Stimulated activated naive CD4-positive, alpha-beta T cell treated with Interleukin-2 at 50 U/mL for 16 hours (primary cell): Measurements from ENCODE around the gene COL1A2.

ENCODE experiments used
- DNase-seq: peaks from one replicate; lab custom pipeline; 2025; lab: John Stamatoyannopoulos, UW

The COL1A2 gene

DNA sequence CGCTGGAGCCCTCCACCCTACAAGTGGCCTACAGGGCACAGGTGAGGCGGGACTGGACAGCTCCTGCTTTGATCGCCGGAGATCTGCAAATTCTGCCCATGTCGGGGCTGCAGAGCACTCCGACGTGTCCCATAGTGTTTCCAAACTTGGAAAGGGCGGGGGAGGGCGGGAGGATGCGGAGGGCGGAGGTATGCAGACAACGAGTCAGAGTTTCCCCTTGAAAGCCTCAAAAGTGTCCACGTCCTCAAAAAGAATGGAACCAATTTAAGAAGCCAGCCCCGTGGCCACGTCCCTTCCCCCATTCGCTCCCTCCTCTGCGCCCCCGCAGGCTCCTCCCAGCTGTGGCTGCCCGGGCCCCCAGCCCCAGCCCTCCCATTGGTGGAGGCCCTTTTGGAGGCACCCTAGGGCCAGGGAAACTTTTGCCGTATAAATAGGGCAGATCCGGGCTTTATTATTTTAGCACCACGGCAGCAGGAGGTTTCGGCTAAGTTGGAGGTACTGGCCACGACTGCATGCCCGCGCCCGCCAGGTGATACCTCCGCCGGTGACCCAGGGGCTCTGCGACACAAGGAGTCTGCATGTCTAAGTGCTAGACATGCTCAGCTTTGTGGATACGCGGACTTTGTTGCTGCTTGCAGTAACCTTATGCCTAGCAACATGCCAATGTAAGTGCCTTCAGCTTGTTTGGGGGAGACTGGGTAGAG, at the start of gene COL1A2:
Gene COL1A2, plus strand, starts transcription at position 459 of the 704 bp plus-strand sequence. Its CDS starts 137 bp downstream, at position 596.
- DNase-seq, result no peak

DNA sequence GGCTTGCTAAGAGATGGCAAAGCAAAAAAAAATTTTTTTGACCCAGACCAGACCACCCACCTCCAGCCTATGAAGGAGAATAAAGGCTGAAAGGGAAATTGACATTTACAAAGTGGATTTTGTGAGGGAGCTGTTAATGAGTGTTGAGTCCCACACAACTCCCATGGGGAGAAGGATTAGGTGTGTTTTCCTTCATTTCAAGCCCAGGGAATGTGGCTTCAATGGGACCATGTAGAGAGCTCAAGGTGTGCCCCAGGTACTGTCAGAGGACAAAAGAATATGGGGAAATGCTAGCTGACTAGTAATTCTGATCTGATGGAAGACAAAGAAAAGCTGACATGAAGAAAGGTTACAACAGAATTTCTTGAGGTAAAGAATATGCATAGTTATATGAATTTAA, 48.8 kb upstream of the COL1A2 start:
- no peak for DNase-seq

DNA sequence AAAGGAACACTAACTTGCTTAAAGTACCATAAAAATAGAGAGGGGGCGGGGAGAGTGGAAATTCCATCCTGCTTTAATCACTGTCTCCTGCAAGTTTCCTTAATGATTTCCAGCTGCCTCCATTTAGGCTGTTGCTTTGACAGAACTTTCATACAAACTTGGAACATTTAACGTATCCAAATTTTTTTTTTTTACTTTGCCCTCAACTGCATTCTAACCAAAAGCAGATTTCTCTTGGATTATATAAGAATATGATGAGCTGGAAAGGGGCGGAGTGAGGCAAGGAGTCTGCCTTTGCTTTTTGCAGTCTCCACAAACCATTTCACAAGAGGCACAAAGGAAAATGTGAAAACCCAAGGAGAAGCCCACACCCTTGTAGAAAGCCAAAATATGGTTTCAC, 46.6 kb upstream of the COL1A2 start:
- no peak for DNase-seq

DNA sequence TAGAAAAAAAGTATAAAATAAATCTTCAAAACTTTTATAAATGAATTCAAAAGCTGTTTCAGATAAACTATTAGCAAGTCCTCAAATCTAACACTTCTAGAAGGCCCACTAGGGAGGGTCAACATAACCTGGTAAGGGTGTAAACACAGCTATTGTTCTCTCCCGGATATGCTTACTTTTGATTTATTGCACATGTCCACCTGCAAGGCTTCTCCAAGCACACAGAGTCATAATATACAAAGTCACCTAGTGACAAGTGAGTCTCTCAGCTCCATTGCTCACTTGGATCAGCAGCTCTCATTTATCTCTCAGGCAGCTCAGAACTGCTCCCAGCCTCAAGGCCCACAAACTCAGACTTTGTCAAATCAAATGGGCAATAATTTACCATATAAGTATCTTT, 44.0 kb upstream of the COL1A2 start:
- DNase-seq, result no peak

DNA sequence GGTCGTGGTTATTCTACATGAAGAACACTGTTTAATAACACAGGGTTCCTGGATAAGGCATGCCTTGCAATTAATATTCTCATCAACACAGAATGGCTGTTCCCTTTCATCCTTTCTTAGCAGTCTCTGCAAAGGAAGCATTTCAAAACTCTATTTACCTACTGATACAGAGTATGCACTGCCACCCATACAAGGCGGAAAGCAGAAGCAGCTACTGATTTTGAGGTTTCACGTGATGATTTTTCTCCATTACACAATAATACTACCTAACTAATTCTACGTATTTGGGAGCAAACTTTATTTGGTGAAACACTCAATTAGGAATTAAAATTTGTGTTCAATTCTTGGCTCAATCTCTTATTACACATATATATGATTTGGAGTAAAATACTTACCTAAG, 43.0 kb upstream of the COL1A2 start:
- no peak for DNase-seq

DNA sequence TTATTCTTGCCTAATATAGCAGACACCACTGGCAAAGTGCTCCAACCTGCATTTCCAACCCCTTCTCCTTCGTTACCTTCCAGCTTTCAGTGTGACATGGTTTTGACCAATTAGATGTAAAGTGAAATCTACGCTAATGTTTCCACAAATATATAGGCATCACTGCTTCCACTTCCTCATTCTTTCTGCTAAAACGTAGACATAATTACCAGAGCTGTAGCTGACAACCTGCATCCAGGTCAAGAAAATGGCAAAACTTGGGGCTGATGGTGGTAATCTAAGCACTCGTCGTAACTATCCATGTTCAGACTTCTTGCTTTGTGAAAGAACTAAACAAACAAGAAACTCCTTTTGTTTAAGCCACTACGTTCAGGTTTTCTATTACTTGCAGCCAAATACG, 41.8 kb upstream of the COL1A2 start:
- no peak for DNase-seq

DNA sequence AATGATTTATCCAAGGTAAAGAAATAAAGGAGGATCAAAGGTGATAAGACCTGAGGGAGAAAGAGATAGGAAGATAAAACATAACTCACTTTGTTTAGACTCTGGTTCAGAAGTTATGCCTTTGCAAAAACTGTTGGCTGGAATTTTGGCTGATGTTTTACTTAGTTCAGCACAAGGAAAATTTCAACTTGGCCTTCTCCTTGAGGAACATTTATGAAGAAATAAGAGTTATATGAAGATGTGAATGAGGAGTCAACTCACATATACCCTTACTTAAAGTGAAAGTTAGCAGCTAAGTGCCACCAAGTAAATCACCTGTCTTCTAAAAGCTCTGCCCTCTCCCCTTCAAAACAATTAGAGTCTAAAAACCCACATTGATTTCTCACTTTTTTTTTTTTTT, 39.7 kb upstream of the COL1A2 start:
- no peak for DNase-seq

DNA sequence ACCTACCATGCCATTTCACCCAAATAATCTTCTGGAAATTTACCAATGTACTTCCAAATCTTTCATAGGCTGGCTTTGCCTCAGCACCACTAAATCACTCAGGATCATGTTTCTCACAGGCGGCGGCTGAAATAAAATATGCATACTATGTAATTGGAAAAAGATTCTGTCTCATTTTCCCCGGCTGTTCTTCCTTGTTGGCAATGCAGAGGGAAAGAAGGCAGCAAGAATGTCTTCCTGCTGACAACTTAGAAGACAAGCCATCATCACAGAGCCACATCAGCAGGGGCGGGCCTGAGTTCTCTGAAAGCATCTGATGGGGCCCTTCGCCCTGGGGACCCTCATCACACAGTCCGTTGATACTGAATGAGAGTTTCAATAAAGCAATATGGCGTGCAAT, 39.2 kb upstream of the COL1A2 start:
- DNase-seq, result no peak

DNA sequence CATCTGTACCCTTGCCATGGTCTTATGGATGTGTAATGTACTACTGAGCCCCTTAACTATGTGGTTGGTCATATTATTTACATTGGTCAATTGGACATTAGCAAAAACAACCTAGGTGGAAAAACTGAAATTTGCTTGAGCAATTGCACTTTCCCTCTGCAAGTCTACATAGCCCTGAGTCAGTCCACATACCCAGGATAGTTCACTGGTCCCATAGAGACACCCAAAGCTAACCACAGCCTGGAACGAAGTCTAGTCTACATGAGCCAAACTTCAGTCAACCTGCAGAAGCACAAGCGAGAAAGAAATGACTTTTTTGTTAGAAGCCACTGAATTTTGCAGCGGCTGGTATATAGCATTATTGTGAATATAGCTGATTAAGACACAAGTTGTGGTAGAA, 37.6 kb upstream of the COL1A2 start:
- no peak for DNase-seq

DNA sequence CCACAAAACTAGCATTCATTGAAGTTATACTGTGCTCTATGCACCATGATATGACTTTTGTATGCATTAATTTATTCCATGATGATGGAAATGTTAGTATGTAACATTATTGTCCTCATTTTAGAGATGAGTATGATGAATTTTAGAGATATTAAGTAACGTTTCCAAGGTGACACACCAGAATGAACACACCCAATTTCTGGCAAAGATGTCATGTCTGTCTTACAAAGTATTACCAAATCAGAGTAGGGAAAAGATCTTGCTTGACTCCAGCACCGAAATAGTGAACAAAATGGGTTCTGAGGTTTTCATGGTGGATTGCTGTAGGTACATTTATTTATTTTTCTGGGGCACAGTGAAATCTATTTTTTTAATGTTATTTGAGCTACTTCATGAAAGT, 33.8 kb upstream of the COL1A2 start:
- no peak for DNase-seq

DNA sequence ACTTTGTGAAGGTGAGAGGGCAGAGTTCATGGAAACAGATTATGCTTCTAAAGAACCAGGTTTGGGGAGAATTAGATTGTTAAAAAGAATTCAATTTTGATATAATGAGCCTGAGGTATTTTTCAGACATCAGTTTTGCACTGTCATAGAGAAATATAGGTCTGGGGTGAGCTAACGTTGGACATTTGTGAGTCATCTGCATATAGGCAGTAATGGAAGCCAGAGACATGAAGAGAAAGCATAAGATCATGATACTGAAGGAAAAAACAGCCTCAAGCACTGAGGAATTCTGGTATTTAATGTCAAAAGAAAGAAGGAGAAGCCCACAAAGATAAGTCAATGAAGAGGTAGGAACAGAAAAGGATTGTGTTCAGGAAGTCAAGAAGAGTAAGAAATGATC, 32.4 kb upstream of the COL1A2 start:
- no peak for DNase-seq

DNA sequence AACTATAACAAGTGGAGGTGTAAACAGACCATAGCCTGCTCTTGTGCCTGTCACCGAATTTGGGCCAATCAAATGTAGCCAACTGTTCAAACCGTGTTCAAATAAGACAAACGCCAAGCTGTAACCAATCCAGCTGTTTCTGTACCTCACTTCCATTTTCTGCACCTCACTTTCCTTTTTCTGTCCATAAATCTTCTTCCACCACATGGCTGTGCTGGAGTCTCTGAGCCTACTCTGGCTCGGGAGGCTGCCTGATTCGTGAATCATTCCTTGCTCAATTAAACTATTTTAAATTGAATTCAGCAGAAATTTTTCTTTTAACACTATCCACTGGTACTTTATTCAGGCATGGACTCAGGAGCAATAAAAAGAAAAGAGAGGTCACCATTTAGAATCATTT, 29.9 kb upstream of the COL1A2 start:
- no peak for DNase-seq

DNA sequence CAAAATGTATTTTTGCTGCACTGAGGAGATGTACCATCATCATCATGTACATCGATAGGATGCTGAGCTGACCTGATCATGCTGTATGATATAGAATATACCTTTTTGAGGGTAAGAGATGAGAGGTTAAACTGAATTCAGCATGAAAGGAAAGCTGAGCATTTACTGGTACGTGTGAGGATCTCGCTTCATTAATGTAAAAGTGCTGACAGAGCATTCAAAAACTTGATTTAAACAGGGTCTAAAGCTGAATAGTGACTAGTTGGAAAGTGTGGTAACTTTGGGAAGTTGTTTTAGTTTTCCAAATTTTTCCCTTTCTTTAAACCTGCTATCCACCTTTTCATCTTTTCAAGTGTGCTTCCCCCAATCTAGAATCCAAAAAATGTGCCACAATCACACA, 28.5 kb upstream of the COL1A2 start:
- no peak for DNase-seq

DNA sequence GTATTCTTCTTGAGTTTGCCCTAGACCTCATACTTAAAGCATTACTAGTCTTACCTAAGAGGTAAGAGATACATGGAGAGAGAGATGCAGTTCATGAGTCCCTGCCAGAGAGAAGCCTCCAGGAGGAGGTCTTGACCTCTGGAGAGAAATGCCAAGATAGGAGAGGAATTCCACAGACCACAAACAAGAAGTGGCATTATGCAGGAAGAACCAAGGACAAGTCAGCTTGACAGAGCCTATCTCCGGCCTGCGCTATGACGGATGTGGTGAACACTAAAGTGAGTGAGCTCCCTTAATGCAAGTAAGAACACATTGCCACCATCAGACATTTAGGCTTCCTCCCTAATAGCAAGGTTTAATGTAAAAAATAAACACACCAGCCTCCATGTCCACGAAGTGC, 27.9 kb upstream of the COL1A2 start:
- DNase-seq, result no peak

DNA sequence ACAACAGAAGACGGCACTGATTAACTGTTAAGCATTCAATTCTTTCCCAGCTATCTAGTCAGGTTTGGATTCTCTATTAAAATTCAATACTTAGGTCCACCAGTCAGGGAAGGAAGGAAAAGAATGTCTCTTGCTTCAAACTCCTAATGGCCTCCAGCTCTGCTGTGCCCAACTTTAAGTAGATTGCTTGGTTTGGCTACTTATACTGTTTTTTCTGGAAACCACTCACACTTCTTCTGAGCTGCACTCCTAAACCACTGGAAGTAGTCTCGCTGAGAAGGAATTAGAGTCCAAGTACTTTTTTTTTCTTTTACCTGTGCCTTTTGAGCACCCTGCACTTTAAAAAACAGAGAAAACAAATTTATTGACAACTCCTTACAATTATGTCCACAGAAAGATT, 26.7 kb upstream of the COL1A2 start:
- no peak for DNase-seq

DNA sequence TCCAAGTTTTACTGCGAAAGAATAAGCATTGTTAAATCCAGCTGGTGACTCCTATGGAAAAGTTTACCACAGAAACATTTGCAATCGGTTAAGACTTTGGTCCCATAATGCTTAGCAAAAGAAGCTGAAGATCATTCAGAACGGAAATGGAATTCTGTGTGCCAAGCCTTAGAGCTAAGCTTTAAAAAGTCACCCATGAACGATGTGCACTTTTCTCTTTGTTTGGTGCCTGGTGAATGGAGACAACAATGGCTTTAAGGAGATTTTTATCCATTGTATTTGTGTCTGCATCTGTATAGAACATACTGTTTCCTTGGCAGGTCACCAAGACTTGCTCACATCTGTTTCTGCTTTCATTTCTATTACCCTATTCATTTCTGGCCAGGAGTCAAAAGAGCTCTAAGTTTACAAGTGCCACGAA, 26.3 kb upstream of the COL1A2 start:
- no peak for DNase-seq

DNA sequence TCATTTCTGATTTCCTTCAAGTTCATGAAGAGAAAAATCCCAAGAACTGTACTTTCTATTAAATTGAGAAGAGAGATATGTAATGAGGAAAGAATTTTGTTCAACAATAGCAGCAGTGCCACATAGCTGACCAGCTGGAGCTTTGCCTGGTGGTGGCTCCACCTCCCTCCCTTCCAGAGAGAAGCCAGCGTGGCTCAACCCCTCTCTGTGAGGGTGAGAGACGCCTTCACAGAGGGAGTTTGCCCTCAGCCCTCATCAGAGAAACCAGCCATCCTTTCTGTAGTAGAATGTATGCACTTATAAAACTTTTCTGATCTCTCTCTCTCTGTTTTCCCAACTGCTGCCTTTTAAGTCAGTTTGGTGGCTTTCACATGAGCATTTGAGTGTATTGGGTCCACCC, 20.5 kb upstream of the COL1A2 start:
- DNase-seq, result no peak

DNA sequence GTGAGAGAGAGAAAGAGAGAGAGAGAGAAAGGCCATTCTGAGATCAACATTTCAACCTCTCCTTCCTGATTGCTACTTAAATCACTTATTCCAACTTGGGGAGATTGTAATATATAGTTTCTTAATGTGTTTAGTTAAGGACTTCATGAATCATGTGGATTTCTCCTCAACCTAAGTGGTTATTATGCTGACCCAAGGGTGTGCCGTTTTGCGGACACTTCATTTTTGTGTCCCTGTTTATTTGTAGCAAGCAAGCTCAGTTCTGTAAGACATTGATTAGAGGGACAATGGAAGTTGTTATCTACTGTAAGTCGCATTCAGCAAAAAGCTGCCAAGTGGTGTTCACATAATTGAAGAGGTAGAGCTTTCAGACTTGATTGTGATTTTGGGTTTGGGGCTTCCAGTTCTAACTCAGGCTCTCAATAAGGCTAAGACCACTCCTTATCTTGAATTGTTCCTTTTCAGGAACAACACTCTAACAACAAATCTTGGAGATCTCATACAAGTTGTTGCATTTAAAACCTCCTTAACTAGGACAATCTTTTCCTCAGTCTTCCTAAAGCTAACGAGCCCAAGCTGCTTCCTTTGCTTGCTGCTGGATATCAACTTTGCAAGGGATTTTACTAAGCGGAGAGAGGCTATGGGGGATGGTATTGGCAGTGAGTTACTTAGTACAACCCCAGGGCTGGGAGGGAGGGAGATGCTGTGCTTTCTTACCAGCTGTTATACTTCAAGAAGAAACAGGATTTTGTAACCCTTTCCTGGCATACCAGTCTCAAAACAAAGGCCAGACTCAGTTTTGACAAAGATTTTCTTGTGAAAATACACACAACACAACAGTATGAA, 19.8 kb upstream of the COL1A2 start:
- no peak for DNase-seq

DNA sequence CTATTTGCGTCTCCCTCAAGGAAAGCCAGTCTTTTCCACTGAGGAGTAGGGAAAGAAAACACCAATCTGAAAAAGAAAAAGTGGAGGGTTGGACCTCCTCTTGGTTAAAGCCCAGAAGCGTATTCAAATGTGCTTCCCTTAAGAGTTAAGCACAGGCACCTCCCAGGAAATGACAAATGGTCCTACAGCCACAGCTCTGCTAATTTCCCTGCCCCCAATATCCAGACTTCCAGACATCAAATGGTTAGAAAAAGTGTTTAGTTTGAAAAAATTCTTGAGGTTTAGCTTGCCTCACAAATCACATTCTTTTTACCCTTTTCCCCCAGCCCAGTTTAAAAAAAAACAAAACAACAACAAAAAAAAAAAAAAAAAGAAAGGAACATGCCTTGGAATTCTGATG, 19.0 kb upstream of the COL1A2 start:
- DNase-seq, result no peak

DNA sequence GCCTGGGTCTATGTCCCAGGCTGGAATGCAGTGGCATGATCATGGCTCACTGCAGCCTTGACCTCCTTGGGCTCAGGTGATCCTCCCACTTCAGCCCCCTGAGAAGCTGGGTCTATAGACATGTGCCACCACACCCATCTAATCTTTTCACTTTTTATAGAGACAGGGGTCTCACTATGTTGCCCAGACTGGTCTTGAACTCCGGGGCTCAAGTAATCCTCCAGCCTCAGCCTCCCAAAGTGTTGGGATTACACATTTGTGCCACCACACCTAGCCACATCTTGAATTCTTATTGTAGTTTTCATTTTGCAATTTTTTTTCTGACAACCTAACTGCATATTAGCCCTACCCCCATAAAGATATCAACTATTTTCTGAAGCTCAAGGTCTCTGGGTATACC, 18.4 kb upstream of the COL1A2 start:
- DNase-seq, result no peak

DNA sequence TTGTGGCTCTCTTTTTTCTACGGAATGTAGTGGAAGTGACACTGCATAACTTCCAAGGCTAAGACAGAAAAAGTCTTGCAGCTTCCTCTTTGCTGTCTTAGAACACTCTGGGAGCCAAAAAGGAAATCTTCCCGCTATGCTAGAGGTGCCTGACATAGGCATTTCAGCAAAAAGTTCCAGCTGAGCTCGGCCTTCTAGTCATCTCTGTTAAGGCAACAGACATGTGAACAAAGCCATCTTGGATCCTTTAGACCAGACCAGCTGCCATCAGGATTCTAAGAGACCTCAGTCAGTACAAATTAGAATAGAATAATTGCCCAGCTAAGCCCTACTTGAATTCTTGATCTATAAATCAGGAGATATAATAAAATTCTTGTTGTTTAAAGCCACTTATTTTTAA, 16.3 kb upstream of the COL1A2 start:
- no peak for DNase-seq

DNA sequence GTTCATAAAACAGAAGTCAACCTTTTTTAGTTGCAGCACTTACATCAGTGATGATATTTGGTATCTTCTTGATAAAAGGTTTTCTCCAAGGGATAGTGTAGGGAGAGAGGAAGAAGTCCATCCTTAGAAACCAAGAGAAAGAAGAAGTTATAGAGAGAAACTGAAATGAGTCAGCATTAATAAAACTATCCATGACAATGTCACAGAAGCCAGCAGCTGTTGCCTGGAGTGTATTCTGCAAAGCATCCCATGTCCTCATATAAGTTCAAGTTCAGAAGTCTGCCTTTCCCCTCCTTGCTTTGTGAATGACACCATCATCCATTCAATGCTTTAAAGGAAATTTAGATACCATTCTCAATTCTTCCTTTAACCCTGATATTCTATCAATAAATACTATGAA, 14.4 kb upstream of the COL1A2 start:
- no peak for DNase-seq

DNA sequence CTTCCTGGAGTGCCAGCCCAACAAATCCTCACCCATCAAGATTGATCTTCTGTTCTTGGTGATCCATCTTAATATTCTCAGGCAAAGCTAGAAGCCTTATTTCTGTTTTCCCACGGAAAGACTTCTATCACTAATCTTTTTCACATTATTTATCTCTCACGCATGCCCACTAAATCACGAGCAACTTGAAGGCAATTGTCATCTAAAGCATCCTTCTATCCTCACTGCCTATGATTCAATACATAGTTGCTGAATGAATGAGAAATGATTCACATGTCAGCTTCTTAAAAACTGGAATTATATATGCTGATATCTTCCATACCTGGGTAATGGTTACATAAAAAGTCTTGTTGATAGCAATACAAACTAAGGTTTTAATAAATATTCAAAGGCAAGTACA, 12.6 kb upstream of the COL1A2 start:
- no peak for DNase-seq

DNA sequence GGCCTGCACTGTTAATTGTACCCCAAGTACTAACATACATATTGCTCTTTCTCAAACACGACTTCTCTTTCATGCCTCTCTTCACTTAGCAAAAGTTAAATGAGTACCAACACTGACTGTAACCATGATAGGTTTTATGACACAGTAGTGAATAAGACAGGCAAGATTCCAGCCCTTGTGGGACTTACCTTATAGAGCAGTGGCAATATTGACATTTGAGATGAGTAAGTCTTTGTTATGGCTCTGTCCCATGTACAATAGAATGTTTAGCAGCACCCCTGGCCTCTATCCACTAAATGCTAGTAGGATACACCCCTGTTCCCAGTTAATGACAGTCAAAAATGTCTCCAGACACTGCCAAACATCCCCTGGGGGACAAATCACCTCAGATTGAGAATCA, 11.9 kb upstream of the COL1A2 start:
- no peak for DNase-seq
